HFFc6 (cell line): Measurements from ENCODE around the gene GNB1. TPM values are rescaled to one million over a fixed set of nuclear protein-coding genes. Genes with fewer than 3 reads are reported as not detected.
A peak's percentile ranks its signal among the peaks of the same experiment; 100 is the strongest.
"Not testable (repeated sequence)": the region's sequence is repeated elsewhere in the genome, so short reads cannot be mapped to it uniquely, and the experiment has no call there.

Experiments
- DNase-seq: peaks from one replicate; pipeline ENCODE4 v3.0.0-alpha.2; 2018
- H3K27ac Mint-ChIP-seq: 2 replicates; pipeline ENCODE4 v1.8.0; 2020; ENCODE audit warnings: mild to moderate bottlenecking, mixed read lengths
- H3K27me3 Mint-ChIP-seq: 2 replicates; pipeline ENCODE4 v1.8.0; 2021; ENCODE audit warnings: mild to moderate bottlenecking, moderate library complexity, mixed read lengths; ENCODE audit not compliant: insufficient read depth
- H3K36me3 Mint-ChIP-seq: 2 replicates; pipeline ENCODE4 v1.8.0; 2021; ENCODE audit warnings: low read depth, mixed read lengths
- H3K4me1 Mint-ChIP-seq: 2 replicates; pipeline ENCODE4 v1.8.0; 2020; ENCODE audit warnings: low read depth, mixed read lengths
- H3K4me3 Mint-ChIP-seq: 2 replicates; pipeline ENCODE4 v1.8.0; 2020; ENCODE audit warnings: mild to moderate bottlenecking, moderate library complexity, mixed read lengths
- H3K9me3 Mint-ChIP-seq: 2 replicates; pipeline ENCODE4 v1.8.0; 2020; ENCODE audit warnings: mild to moderate bottlenecking, mixed read lengths
- CTCF ChIP-seq: fragments of 200-600 bp; sonication (generic); IDR thresholded peaks from 2 replicates; pipeline ENCODE4 v1.5.0; 2021; ENCODE audit warnings: antibody characterized with exemption, mild to moderate bottlenecking
- total RNA-seq, 6 experiments: library from RNA; stranded (reverse); fragmentation: NEBNext Ultra II Directional; extraction: Animal tissue kit (Norgen Biotek cat#: 25700); gene quantifications; 2 replicates in 1 of 6; 3 replicates in 5 of 6; pipeline ENCODE4 v1.2.3, GENCODE V29; 2021

Gene GNB1
- total RNA-seq, 6 experiments from 2014 or later, result 502 to 618 (median 574) TPM

- DNase-seq, result peak; percentile 18
- TF ChIP-seq CTCF, result no peak
These were observed 627 bp upstream of the GNB1 start for GRCh38 chr1:1891349-1892078.

GRCh38 chr1:1889847-1890505, 911 bp downstream of the GNB1 start:
- Mint-ChIP-seq H3K4me3 (peak overlapping the region; percentile 95), H3K36me3 (peaks cover 22% of the 10 kb centered on the region), H3K27ac (peak overlapping the region; percentile 86)

More at GRCh38 chr1:1891349-1892078, 627 bp upstream of the GNB1 start:
- Mint-ChIP-seq H3K9me3 (no peaks in the 10 kb centered on the region), H3K27ac (peak overlapping the region; percentile 67), H3K27me3 (peaks cover 10% of the 10 kb centered on the region), H3K4me3 (peak overlapping the region; percentile 89), H3K4me1 (peaks cover 42% of the 10 kb centered on the region), H3K36me3 (peaks cover 19% of the 10 kb centered on the region)

GRCh38 chr1:1889090-1889750, 1.7 kb downstream of the GNB1 start:
- no peak for DNase-seq
- peak overlapping the region; percentile 95 for H3K4me3 Mint-ChIP-seq
- peaks cover 1% of the 10 kb centered on the region for H3K27me3 Mint-ChIP-seq
- TF ChIP-seq CTCF, result no peak
- peaks cover 42% of the 10 kb centered on the region for H3K4me1 Mint-ChIP-seq
- H3K36me3 Mint-ChIP-seq, result peaks cover 22% of the 10 kb centered on the region
- no peaks in the 10 kb centered on the region for H3K9me3 Mint-ChIP-seq
- peak overlapping the region; percentile 86 for H3K27ac Mint-ChIP-seq

More at GRCh38 chr1:1889847-1890505, 911 bp downstream of the GNB1 start:
- H3K4me1 Mint-ChIP-seq, result peaks cover 47% of the 10 kb centered on the region
- no peak for TF ChIP-seq CTCF
- peaks cover 3% of the 10 kb centered on the region for H3K27me3 Mint-ChIP-seq
- peak; percentile 33 for DNase-seq
- no peaks in the 10 kb centered on the region for H3K9me3 Mint-ChIP-seq

- H3K36me3 Mint-ChIP-seq, result peaks cover 17% of the 10 kb centered on the region
- not testable (repeated sequence) for DNase-seq, H3K9me3 Mint-ChIP-seq, H3K27me3 Mint-ChIP-seq
- H3K27ac Mint-ChIP-seq, result peak overlapping the region; percentile 84
- peak overlapping the region; percentile 32; the same call in 1 of the 2 replicates for H3K4me3 Mint-ChIP-seq
- peaks cover 70% of the 10 kb centered on the region for H3K4me1 Mint-ChIP-seq
These were observed 7.0 kb downstream of the GNB1 start for GRCh38 chr1:1883890-1884289.

- TF ChIP-seq CTCF, result no peak
- no peak for DNase-seq
- Mint-ChIP-seq H3K4me1 (peaks cover 70% of the 10 kb centered on the region), H3K9me3 (no peaks in the 10 kb centered on the region), H3K4me3 (peak overlapping the region; percentile 32), H3K27me3 (no peaks in the 10 kb centered on the region; the same call in none of the 2 replicates), H3K27ac (peak overlapping the region; percentile 84), H3K36me3 (peaks cover 20% of the 10 kb centered on the region)
These were observed 7.6 kb downstream of the GNB1 start for GRCh38 chr1:1883092-1883873.
